GM13977 (cell line): ENCODE measurements around the gene HIPK2.

Source experiments
- DNase-seq: peaks from one replicate; pipeline ENCODE4 v3.0.0; 2012; ENCODE audit warnings: low spot score
- in situ Hi-C: fragments of 300-500 bp; cut with MboI; formaldehyde crosslinking; loops from one replicate; pipeline ENCODE4 v1.12.0; 2022; ENCODE audit warnings: low sequenced_read_pairs, low pct_unique_long_range_greater_than_20kb, mixed read lengths, inconsistent platforms; ENCODE audit not compliant: unreplicated experiment
- TF ChIP-seq, protein P1 (sequence below): IDR thresholded peaks from 2 replicates; pipeline ENCODE4 v1.5.1; 2012; ENCODE audit warnings: mild to moderate bottlenecking, control low read depth; ENCODE audit not compliant: insufficient read depth; ENCODE audit errors: extremely low read depth, missing control alignments

The HIPK2 gene

GRCh38 chr7:139734395-139734794 is 43.4 kb downstream of the HIPK2 start:
- TF ChIP-seq, protein P1, sequence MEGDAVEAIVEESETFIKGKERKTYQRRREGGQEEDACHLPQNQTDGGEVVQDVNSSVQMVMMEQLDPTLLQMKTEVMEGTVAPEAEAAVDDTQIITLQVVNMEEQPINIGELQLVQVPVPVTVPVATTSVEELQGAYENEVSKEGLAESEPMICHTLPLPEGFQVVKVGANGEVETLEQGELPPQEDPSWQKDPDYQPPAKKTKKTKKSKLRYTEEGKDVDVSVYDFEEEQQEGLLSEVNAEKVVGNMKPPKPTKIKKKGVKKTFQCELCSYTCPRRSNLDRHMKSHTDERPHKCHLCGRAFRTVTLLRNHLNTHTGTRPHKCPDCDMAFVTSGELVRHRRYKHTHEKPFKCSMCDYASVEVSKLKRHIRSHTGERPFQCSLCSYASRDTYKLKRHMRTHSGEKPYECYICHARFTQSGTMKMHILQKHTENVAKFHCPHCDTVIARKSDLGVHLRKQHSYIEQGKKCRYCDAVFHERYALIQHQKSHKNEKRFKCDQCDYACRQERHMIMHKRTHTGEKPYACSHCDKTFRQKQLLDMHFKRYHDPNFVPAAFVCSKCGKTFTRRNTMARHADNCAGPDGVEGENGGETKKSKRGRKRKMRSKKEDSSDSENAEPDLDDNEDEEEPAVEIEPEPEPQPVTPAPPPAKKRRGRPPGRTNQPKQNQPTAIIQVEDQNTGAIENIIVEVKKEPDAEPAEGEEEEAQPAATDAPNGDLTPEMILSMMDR: no peak
- DNase-seq: no peak
- in situ Hi-C loops: no loop called here

DNA sequence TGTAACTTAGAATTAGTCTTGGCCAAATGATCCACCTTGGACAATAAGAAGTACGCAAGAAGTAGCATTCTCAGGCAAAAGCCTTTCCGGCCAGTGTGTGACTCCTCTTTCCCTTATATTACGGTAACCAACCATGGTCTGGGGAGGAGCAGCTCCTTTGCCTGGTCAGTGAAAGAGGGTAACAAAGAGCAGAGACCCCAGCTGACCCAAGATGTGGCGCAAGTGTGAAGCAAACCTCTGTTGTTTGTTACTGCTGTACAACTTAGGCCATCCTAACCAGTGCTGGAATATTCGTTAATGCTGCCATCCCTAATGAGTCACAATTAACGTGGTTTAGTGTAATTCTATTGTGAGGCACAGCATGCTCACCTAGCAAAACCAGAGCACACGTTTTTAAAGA is 44.0 kb downstream of the HIPK2 start:
- no peak for DNase-seq
- TF ChIP-seq, protein P1: no peak
- in situ Hi-C loops: no loop called here

- TF ChIP-seq, protein P1: no peak
- in situ Hi-C loops: no loop called here
- DNase-seq: no peak
These were observed 45.2 kb downstream of the HIPK2 start for GRCh38 chr7:139732471-139733167.

DNA sequence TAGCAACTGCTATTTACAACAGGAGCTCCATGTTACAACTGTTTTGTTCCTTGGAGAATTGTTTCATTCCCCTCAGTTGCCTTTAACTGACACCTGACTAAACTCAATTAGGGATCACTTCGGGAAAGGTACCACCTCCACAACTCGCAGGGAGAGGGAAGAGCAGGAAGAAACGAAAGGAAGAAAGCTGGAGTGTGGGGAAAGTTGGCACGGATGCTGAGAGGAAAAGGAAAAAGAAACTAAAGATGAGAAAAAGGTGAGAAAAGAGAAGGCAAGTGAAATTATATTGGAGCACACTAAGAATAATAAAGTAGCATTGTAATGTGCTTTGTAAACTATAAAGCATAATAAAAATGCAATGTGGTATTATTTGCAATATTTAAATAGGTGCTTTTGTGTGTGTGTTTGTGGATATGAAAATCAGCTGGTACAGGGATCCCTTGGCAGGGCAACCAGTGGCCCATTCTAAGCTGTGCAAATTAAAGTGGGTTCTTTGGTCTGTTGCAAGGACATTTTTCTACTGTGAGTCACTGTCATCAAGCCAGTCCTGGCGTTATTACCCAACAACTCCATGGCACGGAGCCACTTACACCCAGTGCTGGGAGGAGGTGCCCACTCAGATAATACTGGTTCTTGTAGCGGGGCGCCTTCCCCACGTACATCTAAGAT is 45.9 kb downstream of the HIPK2 start:
- TF ChIP-seq, protein P1: no peak
- in situ Hi-C loops: no loop called here
- DNase-seq: no peak

GRCh38 chr7:139730746-139731612 is 46.8 kb downstream of the HIPK2 start:
- TF ChIP-seq, protein P1: no peak
- DNase-seq: no peak
- in situ Hi-C loops: no loop called here

DNA sequence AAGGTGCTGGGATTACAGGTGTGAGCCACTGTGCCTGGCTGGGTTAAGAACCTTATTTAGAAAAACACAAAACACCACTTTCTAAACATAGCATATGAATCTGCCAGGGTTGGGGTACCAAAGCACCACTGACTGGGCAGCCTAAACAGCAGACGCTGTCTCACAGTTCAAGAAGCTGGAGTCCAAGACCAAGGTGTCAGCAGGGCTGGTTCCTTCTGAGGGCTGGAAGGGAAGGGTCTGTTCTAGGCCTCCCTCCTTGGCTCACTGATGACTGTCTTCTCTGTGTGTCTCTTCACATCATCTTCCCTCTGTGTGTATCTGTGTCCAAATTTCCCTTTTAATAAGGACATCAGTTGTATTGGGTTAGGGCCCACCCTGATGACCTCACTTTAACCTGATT is 49.6 kb downstream of the HIPK2 start:
- in situ Hi-C loops: no loop called here

More for the DNA sequence above, 49.6 kb downstream of the HIPK2 start:
- TF ChIP-seq, protein P1: no peak
- DNase-seq: no peak
